Fibroblast of the aortic adventitia (primary cell): ENCODE measurements around the gene OR8I2. TPM values are rescaled to one million over a fixed set of nuclear protein-coding genes. Genes with fewer than 3 reads are reported as not detected.
"Not testable (repeated sequence)": the region's sequence is repeated elsewhere in the genome, so short reads cannot be mapped to it uniquely, and the experiment has no call there.

Experiments
- DNase-seq: peaks from one replicate; pipeline ENCODE4 v3.0.0-alpha.2; 2010; ENCODE audit warnings: low read depth
- H3K4me3 ChIP-seq: 2 replicates; pipeline ENCODE4 v1.5.1; 2011; ENCODE audit warnings: low read depth, mild to moderate bottlenecking, control low read depth, low read length, moderate library complexity
- small RNA-seq: library from RNA; depleted of rRNA; stranded (forward); fragments of <200 nt; gene quantifications from one replicate; pipeline ENCODE3, GENCODE V24; 2012
- total RNA-seq: library from RNA; depleted of rRNA; stranded (reverse); fragments of >200 nt; gene quantifications from 2 replicates; pipeline ENCODE4 v1.2.3, GENCODE V29; 2012; ENCODE audit warnings: low replicate concordance
- TF ChIP-seq, protein P1 (sequence below): IDR thresholded peaks from 2 replicates; pipeline ENCODE4 v1.5.1; 2011; ENCODE audit warnings: mild to moderate bottlenecking, low read length, control low read depth, inconsistent platforms; ENCODE audit not compliant: insufficient read depth

The OR8I2 gene
- total RNA-seq, 1 donor, result not detected

- H3K4me3 ChIP-seq, result no peak overlapping the region
- no peak for DNase-seq
- TF ChIP-seq, protein P1, sequence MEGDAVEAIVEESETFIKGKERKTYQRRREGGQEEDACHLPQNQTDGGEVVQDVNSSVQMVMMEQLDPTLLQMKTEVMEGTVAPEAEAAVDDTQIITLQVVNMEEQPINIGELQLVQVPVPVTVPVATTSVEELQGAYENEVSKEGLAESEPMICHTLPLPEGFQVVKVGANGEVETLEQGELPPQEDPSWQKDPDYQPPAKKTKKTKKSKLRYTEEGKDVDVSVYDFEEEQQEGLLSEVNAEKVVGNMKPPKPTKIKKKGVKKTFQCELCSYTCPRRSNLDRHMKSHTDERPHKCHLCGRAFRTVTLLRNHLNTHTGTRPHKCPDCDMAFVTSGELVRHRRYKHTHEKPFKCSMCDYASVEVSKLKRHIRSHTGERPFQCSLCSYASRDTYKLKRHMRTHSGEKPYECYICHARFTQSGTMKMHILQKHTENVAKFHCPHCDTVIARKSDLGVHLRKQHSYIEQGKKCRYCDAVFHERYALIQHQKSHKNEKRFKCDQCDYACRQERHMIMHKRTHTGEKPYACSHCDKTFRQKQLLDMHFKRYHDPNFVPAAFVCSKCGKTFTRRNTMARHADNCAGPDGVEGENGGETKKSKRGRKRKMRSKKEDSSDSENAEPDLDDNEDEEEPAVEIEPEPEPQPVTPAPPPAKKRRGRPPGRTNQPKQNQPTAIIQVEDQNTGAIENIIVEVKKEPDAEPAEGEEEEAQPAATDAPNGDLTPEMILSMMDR, result no peak
These were observed 3.4 kb upstream of the OR8I2 start for GRCh38 chr11:56089697-56090096.

DNA sequence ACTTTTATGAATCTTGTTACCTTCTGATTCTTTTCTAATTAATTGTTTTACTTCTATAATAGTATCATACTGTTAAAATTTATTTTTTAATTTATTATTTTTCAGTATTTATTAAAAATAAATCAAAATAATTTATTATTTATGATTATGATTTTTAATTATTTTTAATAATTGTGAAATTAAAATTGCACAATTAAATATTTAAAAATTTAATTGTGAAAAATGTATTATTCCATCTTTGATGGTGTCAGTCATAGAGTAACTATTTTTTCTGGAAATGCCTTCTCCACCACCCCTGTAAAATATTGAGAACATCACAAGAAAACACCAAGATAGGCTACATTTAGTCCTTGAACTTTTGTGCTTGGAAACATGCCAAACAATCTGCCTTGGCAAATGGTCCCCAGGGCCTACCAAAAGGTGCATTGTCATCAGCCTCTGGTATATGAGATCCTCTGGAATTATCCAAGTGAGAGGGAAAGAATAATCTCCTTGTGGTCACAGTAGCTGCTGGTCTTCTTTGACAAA lies 10.2 kb downstream of the OR8I2 start, which contains the start of gene OR8H2:
OR8H2 (plus strand) TSS at position 478 of the 528 bp plus-strand sequence. CDS start 1,356 bp downstream, outside the sequence.
- TF ChIP-seq, protein P1, result no peak
- DNase-seq, result no peak
- no peak within 1 kb of the TSS for H3K4me3 ChIP-seq

DNA sequence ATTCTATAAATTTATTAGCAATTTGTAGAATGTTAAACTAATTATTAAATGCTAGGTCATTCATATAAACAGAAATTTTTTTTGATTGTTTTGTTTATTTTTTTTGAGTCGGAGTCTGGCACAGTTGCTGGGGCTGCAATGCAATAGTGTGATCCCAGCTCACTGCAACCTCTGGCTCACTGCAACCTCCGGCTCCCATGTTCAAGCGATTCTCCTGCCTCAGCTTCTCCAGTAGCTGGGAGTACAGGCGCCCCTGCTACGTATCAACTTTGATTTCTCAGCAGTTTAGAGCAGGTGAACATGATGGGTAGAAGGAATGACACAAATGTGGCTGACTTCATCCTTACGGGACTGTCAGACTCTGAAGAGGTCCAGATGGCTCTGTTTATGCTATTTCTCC lies 29.0 kb downstream of the OR8I2 start, which contains the start of gene OR8H3:
OR8H3 (plus strand) TSS at position 301 of the 400 bp plus-strand sequence; CDS start at position 301, 0 bp downstream.
- no peak for DNase-seq
- no peak within 1 kb of the TSS for H3K4me3 ChIP-seq

DNA sequence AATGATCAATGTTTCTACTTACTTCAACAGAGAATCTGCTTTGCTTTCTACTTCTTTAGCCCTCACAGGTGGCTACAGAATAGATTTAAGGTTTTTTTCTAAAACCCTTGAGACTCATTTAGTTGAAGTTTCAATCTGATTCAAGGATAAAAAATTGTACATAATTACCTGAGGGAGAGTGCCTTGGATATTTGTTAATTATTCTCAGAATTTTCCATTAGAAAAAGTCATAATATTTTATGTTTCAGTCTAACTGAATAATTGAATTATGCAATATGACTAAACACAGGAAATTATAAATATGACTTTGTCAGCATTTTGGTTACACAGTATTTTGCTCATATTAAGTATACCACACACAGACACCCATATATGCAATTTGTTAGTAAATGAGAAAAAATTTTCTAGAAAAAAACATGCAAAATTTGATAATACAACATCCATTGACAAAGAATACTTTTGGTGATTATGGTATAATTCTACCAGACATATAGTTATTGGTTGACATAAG lies 47.1 kb downstream of the OR8I2 start, which contains the start of gene OR8J3:
OR8J3 (minus strand) TSS at position 51 of the 511 bp plus-strand sequence. CDS start 2,483 bp downstream, outside the sequence.
- TF ChIP-seq, protein P1, result no peak
- no peak for DNase-seq
- no peak within 1 kb of the TSS for H3K4me3 ChIP-seq

More for the DNA sequence above, 29.0 kb downstream of the OR8I2 start, which contains the start of gene OR8H3:
- TF ChIP-seq, protein P1, result no peak

- H3K4me3 ChIP-seq, DNase-seq: not testable (repeated sequence)
These were observed 50.6 kb downstream of the OR8I2 start for GRCh38 chr11:56143681-56144080.

Small RNAs within 50 kb of the gene (small RNA-seq; reads per million reads assigned to genes)
- gene OR8I4P, result not detected

Other genes starting within 250 kb of the OR8I2 start
- gene TRIM51, start 210.0 kb upstream of the OR8I2 start, total RNA-seq, result not detected in 2 replicates
- gene OR5W2, start 178.7 kb upstream of the OR8I2 start, total RNA-seq, result not detected in 2 replicates
- not detected in 2 replicates for gene OR5I1, start 156.9 kb upstream of the OR8I2 start, total RNA-seq
- not detected in 2 replicates for gene OR10AG1, start 123.4 kb upstream of the OR8I2 start, total RNA-seq
- not detected in 2 replicates for gene OR5F1, start 98.7 kb upstream of the OR8I2 start, total RNA-seq
- not detected in 2 replicates for gene OR5AS1, start 65.7 kb upstream of the OR8I2 start, total RNA-seq
- gene OR8H2, start 10.4 kb downstream of the OR8I2 start, total RNA-seq, result not detected in 2 replicates
- gene OR8H3, start 29.1 kb downstream of the OR8I2 start, total RNA-seq, result not detected in 2 replicates
- not detected in 2 replicates for gene OR8J3, start 46.9 kb downstream of the OR8I2 start, total RNA-seq
- gene OR8K5, start 67.0 kb downstream of the OR8I2 start, total RNA-seq, result not detected in 2 replicates
- not detected in 2 replicates for gene OR5J2, start 83.3 kb downstream of the OR8I2 start, total RNA-seq
- not detected in 2 replicates for gene OR5T2, start 140.9 kb downstream of the OR8I2 start, total RNA-seq
- gene OR5T3, start 158.9 kb downstream of the OR8I2 start, total RNA-seq, result not detected in 2 replicates
- not detected in 2 replicates for gene OR5T1, start 180.8 kb downstream of the OR8I2 start, total RNA-seq
- not detected in 2 replicates for gene OR8H1, start 198.9 kb downstream of the OR8I2 start, total RNA-seq
- not detected in 2 replicates for gene OR8K3, start 221.8 kb downstream of the OR8I2 start, total RNA-seq